ENCODE data around the gene SETD1A. TPM values are rescaled to one million over a fixed set of nuclear protein-coding genes. Genes with fewer than 3 reads are reported as not detected.
A peak's percentile ranks its signal among the peaks of the same experiment; 100 is the strongest.

The SETD1A gene
- total RNA-seq, 2 donors from 2014 or later = 10.0 to 29.1 TPM

GRCh38 chr16:30951750-30952149 is 5.8 kb upstream of the SETD1A start:
- Histone ChIP-seq H3K4me3 (no peak overlapping the region), H3K9me3 (no peaks in the 10 kb centered on the region), H3K27ac (peak overlapping the region; percentile 95), H3K4me1 (replicated peaks) (peaks cover 16% of the 10 kb centered on the region), H3K27me3 (replicated peaks; ENCODE audit: insufficient read depth) (no peaks in the 10 kb centered on the region), H3K36me3 (no peaks in the 10 kb centered on the region)
- peak; percentile 92 for DNase-seq (ENCODE audit: low spot score)
- intact Hi-C loops (cut with DNase I) = loop anchor here (10.0 kb wide), 1 partner anchor 763 kb away; a partner anchor contains a TSS
- WGBS = 7% methylated on average over 3 of the region's 3 CpGs
- TF ChIP-seq CTCF (IDR thresholded peaks at IDR 0.05) (no peak), POLR2AphosphoS5 (IDR thresholded peaks at IDR 0.05) (peak; percentile 92)

DNA sequence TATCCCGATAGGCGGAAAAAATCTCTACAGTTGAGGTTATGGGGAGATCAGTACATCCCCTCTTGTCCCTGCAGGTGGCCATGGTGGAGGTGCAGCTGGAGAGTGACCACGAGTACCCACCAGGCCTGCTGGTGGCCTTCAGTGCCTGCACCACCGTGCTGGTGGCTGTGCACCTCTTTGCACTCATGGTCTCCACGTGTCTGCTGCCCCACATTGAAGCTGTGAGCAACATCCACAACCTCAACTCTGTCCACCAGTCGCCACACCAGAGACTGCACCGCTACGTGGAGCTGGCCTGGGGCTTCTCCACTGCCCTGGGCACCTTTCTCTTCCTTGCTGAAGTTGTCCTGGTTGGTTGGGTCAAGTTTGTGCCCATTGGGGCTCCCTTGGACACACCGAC is 4.4 kb upstream of the SETD1A start:
- Histone ChIP-seq H3K27me3 (replicated peaks; ENCODE audit: insufficient read depth) (no peaks in the 10 kb centered on the region), H3K4me3 (no peak overlapping the region), H3K36me3 (no peaks in the 10 kb centered on the region), H3K27ac (peak overlapping the region in 1 of 2 donors; percentile 9), H3K4me1 (replicated peaks) (peaks cover 16% of the 10 kb centered on the region), H3K9me3 (no peaks in the 10 kb centered on the region)
- no peak for DNase-seq (ENCODE audit: low spot score)
- no peak for TF ChIP-seq CTCF (IDR thresholded peaks at IDR 0.05)
- no peak for TF ChIP-seq POLR2AphosphoS5 (IDR thresholded peaks at IDR 0.05)
- no peak for TF ChIP-seq POLR2A (IDR thresholded peaks at IDR 0.05)
- WGBS = 77% methylated on average over 9 of the region's 9 CpGs
- intact Hi-C loops (cut with DNase I) = loop anchor here (10.0 kb wide), 1 partner anchor 762 kb away; a partner anchor contains a TSS

DNA sequence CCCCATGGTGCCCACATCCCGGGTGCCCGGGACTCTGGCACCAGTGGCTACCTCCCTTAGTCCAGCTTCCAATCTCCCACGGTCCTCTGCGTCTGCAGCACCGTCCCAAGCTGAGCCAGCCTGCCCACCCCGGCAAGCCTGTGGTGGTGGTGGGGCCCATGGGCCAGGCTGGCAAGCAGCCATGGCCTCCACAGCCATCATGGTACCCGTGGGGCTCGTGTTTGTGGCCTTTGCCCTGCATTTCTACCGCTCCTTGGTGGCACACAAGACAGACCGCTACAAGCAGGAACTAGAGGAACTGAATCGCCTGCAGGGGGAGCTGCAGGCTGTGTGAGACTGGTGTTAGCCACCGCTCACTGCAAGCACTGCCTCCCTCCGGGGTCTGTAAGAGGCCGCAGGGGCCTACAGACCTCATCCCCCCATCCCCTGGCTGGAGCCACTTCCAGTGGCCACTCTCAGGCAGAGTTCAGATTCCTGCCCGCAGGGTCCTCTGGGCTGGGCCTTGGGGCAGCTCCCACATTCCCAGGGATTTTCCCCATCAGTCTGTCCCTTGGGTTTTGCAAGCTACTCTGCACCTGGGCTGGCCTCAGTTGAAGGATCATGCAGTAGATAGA is 3.9 kb upstream of the SETD1A start:
- no peaks in the 10 kb centered on the region for H3K36me3 ChIP-seq
- no peaks in the 10 kb centered on the region for H3K9me3 ChIP-seq
- H3K27me3 ChIP-seq (replicated peaks; ENCODE audit: insufficient read depth) = no peaks in the 10 kb centered on the region
- WGBS = 65% methylated on average over 7 of the region's 15 CpGs
- peak overlapping the region in 1 of 2 donors; percentile 9 for H3K27ac ChIP-seq
- DNase-seq (ENCODE audit: low spot score) = no peak
- no peak for TF ChIP-seq POLR2A (IDR thresholded peaks at IDR 0.05)
- TF ChIP-seq POLR2AphosphoS5 (IDR thresholded peaks at IDR 0.05) = no peak
- TF ChIP-seq CTCF (IDR thresholded peaks at IDR 0.05) = peak in 3 of 4 experiments; percentile 16 to 51 (median 33)
- intact Hi-C loops (cut with DNase I) = loop anchor here (10.0 kb wide), 1 partner anchor 761 kb away; a partner anchor contains a TSS
- H3K4me3 ChIP-seq = no peak overlapping the region
- H3K4me1 ChIP-seq (replicated peaks) = peaks cover 18% of the 10 kb centered on the region

DNA sequence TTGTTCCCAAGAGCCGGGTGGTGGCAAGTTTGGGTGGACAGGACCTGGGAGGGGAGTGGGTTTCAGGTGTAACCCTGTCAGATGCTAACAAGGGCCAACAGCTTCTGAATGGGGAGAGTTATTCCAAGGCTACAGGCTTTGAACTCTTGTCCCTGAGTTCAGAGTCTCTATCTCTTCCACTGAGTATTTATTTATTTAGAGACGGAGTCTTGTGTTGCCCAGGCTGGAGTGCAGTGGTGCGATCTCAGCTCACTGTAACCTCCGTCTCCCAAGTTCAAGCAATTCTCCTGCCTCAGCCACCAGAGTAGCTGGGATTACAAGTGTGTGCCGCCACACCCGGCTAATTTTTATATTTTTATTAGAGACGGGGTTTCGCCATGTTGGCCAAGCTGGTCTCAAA is 2.6 kb upstream of the SETD1A start:
- Histone ChIP-seq H3K4me3 (no peak overlapping the region), H3K9me3 (no peaks in the 10 kb centered on the region), H3K4me1 (replicated peaks) (peaks cover 26% of the 10 kb centered on the region), H3K36me3 (no peaks in the 10 kb centered on the region), H3K27ac (no peak overlapping the region), H3K27me3 (replicated peaks; ENCODE audit: insufficient read depth) (no peaks in the 10 kb centered on the region)
- TF ChIP-seq POLR2AphosphoS5 (IDR thresholded peaks at IDR 0.05) = no peak
- TF ChIP-seq POLR2A (IDR thresholded peaks at IDR 0.05) = no peak
- TF ChIP-seq CTCF (IDR thresholded peaks at IDR 0.05) = no peak
- no peak for DNase-seq (ENCODE audit: low spot score)
- WGBS = 84% methylated on average over 8 of the region's 8 CpGs
- intact Hi-C loops (cut with DNase I) = loop anchor here (10.0 kb wide), 1 partner anchor 760 kb away; a partner anchor contains a TSS
